Activated CD8-positive, alpha-beta memory T cell treated with anti-CD3 and anti-CD28 coated beads for 4 hours (primary cell): ENCODE data around the gene DISC1.

ENCODE experiments used
- DNase-seq, 2 donors: peaks; one replicate each; pipeline ENCODE4 v3.0.0-alpha.2; 2020; ENCODE audit warnings: low read depth in 2 of 2

Gene DISC1

GRCh38 chr1:231855361-231855760, 228.8 kb downstream of the DISC1 start:
- no peak for DNase-seq

DNA sequence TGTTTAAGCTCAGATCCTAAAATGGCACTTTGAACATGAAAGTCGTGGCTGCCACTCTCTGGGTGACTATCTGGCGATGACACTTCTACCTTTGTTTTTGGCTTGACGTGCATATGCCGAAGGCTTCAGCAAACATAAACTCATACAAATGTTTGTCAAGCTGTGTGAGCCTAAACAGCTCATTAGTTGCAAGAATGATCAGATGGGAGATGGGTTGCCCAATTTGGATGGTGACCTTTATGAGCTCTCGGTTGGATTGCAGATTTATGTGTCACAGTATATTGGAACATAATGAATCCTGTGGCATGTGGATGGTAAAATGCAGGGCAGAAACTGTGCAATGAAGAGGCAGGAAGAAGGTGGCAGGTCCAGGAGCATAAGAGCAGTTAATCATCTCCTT, 229.3 kb downstream of the DISC1 start:
- DNase-seq = no peak

GRCh38 chr1:231856426-231856825, 229.8 kb downstream of the DISC1 start:
- DNase-seq = no peak

DNA sequence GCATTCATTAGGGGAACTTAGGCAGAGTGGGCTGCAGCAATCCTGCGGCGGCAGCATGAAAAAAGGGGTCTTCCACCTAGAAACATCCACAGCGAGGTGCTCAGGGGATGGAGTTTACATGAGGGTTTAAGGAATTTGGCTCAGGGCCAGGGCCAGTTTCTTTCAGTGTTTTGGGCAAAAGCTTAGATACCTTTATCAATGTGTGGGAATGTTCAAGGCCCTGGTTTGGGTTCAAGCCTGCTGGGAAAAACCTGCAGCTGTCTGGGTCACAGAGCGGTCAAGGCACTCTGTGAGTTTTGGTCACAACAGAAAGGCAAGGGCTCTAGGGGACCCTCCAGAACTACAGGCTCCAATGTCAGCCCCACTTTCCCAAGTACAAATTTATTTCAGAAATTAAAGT, 230.3 kb downstream of the DISC1 start:
- DNase-seq = no peak

DNA sequence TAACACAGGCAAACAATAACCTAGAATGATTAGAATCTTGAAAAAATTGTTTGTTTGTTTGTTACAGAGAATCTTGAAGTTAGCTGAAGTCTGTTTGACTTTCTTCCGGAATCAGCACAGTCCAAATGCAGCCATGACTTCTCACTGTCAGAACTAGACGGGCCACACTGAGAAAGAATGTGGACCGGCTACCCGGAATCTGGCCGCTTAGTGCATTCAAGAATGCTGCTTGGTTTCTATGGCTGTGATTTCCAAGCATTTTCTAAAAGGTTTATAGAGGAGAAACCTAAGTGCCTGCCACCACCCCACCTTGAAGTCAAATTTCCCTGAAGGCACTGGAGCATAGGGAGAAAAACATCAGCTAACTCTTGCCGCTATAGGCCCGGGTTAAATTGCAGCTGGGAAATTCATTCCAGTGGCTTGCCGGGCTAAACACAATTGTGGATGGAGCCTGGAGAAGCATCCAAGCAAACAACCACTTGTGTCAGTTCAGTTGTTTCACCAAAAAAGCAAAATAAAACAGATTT, 231.1 kb downstream of the DISC1 start:
- no peak for DNase-seq

DNA sequence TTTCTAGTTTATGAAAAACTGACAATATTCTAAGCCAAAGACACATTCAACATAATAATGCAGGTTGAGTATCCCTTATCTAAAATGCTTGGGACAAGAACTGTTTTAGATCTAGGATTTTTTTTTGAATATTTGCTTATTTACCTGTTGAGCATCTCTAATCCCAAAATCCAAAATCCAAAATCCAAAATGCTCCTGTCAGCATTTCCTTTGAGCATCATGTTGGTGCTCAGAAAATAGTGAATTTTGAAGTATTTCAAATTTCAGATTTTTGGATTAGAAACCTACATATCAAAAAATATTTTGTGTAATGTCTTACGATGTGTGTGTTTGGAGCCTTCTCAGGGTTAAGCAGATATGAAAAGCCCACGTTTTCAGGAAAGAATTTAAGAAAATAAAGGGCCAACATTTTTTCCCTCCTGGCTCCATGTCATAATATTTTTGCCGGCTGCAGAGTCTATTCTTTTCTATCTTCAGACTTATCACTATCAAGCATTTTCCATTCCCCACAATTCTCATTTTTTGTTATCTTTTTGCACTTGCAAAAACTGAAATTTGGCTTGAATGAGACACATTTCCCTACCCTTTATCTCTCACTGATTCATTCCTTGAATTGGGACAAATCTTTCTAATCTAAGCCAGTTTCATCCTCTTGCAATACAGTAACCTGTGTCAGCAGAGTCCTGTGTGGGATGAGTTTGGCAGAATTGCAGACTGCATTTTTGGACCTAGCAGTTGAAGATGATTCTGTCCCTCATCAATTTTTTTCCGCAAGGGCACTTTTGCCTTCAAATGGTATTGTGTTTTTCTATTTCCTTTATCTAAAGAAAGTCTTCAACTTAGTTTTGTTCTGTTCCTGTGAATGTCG, 233.9 kb downstream of the DISC1 start:
- no peak for DNase-seq

DNA sequence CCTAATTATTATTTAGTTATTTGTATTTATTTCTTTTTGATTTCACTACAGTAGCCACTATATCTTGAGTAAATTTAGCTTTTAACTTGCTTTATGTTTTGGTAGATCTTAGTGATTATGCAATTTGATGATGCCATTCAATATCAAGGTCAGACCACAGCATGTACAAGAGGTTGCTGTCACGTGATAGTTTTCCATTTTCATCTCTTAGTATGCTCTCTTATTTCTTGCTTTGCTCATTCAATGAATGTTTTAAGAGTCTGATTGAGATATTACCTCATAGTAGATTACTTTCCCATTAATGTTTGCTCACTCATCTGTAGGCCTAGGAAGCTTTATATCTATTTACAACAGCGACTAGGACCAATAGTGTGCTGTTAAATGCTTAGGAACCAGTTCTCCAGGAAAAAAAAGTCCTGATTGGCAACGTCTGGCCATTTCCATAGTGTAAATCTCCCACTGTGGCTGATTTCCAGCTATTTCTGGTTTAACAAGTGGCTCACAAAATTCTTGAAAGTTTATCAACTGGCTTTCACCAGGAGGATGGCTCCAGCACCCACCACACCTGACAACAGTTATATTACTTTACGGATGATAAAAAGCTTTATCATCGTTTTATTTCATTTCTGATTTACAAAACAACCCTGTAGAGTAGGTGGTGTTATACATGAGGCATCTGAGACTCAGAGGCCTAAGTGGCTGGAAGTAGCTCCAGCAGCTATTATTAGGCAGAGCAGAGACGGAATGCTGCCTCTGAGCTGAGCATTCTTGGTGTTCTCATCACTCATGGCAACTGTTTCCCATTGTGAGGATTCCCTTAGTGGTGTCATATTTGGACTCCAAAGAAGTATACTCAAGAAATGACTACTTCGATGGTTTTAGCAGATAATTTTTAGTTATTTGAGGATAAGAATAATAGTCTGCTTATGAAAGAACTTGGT, 235.2 kb downstream of the DISC1 start:
- DNase-seq = no peak

- DNase-seq = no peak
These were observed 236.0 kb downstream of the DISC1 start for GRCh38 chr1:231862611-231863010.

DNA sequence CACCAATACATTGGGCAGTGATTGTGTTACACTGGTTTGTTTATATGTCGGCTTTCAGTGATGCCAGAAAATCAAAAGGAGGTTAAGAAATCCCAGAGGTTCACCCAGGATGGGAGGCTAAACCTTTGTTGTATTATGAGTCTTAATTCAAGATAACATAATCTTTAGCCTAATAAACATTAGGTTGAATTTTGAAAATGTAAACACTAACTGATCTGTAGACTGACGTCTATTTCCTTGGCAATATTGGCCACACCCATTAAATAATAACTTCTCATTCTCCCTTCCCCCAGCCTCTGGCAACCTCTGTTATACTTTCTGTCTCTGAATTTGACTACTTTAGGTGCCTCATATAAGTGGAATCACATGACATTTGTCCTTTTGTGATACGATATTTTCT, 238.7 kb downstream of the DISC1 start:
- no peak for DNase-seq

- peak; percentile 13 for DNase-seq
These were observed 240.1 kb downstream of the DISC1 start for GRCh38 chr1:231866392-231867331.

GRCh38 chr1:231867607-231868006, 241.0 kb downstream of the DISC1 start:
- DNase-seq = no peak

DNA sequence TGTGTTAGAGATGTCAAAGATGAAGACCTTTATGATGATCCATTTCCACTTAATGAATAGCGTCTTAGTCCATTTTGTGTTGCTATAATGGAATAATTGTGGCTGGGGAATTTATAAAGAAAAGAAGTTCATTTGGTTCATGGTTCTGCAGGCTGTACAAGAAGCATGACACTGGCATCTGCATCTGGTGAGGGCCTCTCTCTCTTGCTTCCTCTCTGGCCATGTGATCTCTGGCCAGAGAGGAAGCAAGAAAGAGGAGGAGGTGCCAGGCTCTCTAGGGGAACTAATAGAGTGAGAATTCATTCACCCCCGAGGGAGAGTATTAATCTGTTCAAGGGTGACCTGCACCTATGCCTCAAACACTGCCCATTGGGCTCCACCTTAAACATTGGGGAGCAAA, 242.8 kb downstream of the DISC1 start:
- no peak for DNase-seq

DNA sequence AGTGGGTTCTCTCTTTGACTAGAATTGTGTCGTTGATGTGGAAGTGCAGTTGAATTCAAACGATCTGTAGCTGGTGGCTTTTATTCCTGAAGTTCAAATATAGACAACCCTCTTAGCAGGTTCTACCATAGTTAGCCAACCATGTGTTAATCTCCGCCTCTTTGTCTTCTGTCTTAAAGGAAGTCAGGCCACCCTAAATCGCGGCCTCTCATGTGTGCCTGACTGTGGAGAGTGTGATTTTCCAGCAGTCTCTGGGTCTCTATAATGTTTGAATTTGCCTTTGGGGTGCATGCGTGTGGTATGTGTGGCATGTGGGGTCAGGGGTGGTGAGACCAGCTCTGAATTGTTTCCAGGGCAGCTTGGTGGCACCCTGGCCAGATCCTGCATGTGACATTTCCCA, 244.9 kb downstream of the DISC1 start:
- DNase-seq = no peak

- DNase-seq = no peak
These were observed 245.3 kb downstream of the DISC1 start for GRCh38 chr1:231871878-231872277.

DNA sequence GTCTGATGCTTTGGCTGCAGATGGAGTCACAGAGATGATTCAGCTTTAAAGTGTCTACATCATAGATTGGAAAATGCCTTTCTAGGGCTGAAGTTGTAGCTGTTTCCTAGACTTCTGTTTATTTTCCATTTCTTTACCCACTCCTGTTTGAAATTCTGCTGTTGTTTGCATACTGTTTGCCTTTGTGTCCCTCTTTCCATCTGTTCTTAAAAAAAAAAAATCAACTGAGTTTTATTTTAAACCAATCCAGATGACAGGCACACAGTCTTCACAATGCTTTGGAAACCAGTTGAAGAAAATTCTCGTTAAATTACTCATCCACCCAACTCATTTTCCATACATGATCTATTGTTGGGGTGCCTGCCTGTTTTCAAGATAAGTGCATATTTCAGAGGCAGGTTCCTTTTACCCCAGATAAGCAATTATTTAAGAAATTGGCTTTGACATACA, 245.9 kb downstream of the DISC1 start:
- no peak for DNase-seq

- DNase-seq = no peak
These were observed 252.1 kb downstream of the DISC1 start for GRCh38 chr1:231878737-231879136.

GRCh38 chr1:231879296-231879695, 252.7 kb downstream of the DISC1 start:
- no peak for DNase-seq

DNA sequence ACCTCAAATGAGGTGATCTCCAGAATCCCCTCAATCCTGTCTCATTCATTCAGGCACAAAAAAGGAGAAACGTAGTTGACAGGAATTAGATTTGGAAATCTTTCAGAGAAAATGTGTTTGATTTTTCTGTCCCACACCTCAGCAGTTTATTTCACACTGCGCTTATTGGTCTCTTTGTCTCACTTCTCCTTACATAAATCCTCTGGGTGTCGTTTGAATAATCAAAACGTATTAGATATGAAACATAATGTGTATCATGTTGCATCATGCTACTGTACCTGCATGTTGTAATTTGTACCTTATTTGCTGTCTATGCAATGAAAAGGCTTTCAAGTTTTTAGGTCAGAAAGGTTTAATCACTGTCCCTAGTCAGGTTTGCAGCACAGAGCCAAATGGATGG, 255.7 kb downstream of the DISC1 start:
- DNase-seq = no peak

DNA sequence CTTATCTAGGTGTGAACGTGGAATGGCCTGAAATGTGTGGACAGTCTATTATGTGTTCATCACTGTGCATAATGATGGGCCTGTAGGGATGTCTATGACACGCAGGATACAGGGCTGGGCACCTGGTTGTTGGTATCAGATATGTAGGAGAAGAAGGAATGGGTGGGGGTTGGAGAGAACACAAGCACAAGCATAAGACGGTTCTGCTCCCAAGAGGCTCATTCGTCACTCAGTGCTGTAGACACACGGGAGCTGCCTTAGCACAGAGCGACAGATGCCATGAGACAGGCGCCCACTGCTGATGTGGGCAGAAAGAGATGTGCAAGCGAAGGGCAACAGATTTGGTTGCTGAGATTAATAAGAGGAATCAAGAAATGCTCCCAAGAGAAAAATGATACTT, 256.2 kb downstream of the DISC1 start:
- DNase-seq = no peak

DNA sequence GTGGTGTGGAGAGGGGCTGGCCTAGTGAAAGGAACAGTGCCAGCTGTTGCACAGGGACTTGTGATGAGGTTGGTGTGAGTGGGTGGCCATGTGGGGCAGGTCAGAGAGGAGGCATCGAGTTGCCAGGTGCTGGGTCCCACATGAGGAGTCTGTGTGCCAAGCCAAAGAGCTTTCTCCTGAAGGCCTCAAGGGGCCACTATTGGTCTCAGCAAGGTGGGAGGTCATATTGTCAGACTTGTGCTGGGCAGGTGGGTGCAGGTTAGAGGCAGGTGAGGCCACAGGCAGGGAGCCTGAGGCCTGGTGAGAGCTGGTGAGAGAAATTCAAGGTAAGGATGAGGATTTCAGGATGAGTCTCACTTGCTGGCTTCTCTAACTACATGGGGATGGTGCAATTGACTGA, 256.8 kb downstream of the DISC1 start:
- DNase-seq = no peak

DNA sequence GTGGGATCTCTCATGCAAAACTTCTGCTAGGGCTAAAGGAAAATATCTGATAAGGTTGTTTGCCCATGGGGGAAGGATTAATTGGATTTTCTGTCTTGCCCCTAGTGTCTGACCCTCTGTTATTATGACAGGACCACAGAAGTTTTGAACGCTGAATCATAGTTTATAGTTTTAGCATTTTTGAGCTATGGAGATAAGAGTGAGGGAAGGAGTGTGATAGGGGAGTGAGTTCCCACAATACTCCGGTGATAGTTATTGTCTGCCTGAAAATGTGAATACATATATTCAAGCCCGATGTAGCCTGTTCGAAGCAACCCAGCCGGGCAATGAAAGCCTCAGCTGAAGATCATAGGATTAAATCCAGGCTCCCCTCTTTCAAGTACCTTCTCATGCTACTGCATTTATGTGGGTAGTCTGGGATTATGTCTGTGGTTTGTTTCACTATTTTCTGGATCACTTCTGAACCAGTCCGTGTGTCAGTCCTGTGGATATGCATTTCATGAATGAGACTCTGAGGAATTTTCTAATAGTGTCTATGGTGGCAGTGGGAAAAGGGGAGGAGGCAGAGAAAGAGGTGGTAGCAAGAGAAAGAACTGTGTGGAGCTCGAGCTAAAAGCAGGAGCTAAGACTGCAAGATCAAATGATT, 258.7 kb downstream of the DISC1 start:
- no peak for DNase-seq
